Fibroblast of lung (primary cell): Measurements from ENCODE around the gene ERF.

Experiments
- EZH2 ChIP-seq: IDR thresholded peaks from 2 replicates; pipeline ENCODE4 v1.5.1; 2012; ENCODE audit warnings: low read length, control low read depth, mild to moderate bottlenecking; ENCODE audit errors: missing control alignments
- TF ChIP-seq, protein P1 (sequence below), 2 donors: IDR thresholded peaks in 1 of 2; conservative IDR thresholded peaks in 1 of 2; 1 replicate in 1 of 2; 2 replicates in 1 of 2; pipeline ENCODE4 v1.5.1; 2011 to 2012; ENCODE audit warnings: low read length in 2 of 2, control low read depth in 1 of 2, inconsistent platforms in 1 of 2, low read depth in 1 of 2, mild to moderate bottlenecking in 1 of 2

DNA sequence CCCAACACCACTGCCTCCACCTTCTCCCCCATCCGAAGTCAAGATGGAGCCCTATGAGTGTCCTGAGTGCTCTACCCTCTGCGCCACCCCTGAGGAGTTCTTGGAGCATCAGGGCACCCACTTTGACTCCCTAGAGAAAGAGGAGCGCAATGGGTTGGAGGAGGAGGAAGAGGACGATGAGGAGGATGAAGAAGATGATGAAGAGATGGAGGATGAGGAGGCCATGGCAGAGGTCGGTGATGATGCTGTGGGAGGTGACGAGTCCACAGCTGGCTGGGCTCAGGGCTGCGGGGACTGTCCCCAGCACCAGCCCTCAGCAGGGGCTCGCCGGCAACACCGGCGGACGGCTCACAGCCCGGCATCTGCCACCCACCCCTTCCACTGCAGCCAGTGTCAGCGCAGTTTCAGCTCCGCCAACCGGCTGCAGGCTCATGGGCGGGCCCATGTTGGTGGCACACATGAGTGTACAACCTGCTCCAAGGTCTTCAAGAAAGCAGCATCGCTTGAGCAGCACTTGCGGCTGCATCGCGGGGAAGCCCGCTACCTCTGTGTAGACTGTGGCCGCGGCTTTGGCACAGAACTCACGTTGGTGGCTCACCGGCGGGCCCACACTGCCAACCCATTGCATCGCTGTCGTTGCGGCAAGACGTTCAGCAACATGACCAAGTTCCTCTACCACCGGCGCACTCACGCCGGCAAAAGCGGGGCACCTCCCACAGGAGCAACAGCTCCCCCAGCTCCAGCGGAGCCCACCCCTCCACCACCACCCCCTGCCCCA is 29.8 kb downstream of the ERF start:
- TF ChIP-seq, protein P1, sequence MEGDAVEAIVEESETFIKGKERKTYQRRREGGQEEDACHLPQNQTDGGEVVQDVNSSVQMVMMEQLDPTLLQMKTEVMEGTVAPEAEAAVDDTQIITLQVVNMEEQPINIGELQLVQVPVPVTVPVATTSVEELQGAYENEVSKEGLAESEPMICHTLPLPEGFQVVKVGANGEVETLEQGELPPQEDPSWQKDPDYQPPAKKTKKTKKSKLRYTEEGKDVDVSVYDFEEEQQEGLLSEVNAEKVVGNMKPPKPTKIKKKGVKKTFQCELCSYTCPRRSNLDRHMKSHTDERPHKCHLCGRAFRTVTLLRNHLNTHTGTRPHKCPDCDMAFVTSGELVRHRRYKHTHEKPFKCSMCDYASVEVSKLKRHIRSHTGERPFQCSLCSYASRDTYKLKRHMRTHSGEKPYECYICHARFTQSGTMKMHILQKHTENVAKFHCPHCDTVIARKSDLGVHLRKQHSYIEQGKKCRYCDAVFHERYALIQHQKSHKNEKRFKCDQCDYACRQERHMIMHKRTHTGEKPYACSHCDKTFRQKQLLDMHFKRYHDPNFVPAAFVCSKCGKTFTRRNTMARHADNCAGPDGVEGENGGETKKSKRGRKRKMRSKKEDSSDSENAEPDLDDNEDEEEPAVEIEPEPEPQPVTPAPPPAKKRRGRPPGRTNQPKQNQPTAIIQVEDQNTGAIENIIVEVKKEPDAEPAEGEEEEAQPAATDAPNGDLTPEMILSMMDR (conservative IDR thresholded peaks at IDR 0.05 in 1 of 2, IDR thresholded peaks at IDR 0.05 in 1 of 2; ENCODE audit: low read depth in 1 of 2, low read length in 2 of 2) = no peak
- TF ChIP-seq EZH2 = no peak
